Stimulated activated CD8-positive, alpha-beta memory T cell treated with anti-CD3 and anti-CD28 coated beads, Interleukin-4, amount 100 ng/mL, for 24 hours (primary cell): ENCODE results near the gene RMRP.

Experiments used
- DNase-seq: peaks from one replicate; pipeline ENCODE4 v3.0.0-alpha.2; 2020; ENCODE audit warnings: low read depth

Gene RMRP

GRCh38 chr9:35611230-35611797, 46.5 kb downstream of the RMRP start:
- peak; percentile 33 for DNase-seq

- DNase-seq, result no peak
Measured at GRCh38 chr9:35609820-35610163, 48.0 kb downstream of the RMRP start.

GRCh38 chr9:35609001-35609819, 48.6 kb downstream of the RMRP start:
- DNase-seq, result no peak

GRCh38 chr9:35608221-35608620, 49.6 kb downstream of the RMRP start:
- DNase-seq, result no peak
